H1 (cell line): ENCODE data around the gene TUBGCP2. TPM values are rescaled to one million over a fixed set of nuclear protein-coding genes. Genes with fewer than 3 reads are reported as not detected.
"Not testable (repeated sequence)": the region's sequence is repeated elsewhere in the genome, so short reads cannot be mapped to it uniquely, and the experiment has no call there.

Experiments
- CTCF ChIA-PET: fragments of 300-600 bp; sonication (Branson Sonifier 250); formaldehyde crosslinking; loops from one replicate; lab custom pipeline; 2021; ENCODE audit not compliant: partially characterized antibody; lab: Charles Lee
- POLR2A ChIA-PET: fragments of 300-600 bp; sonication (Branson Sonifier 250); formaldehyde crosslinking; loops from one replicate; lab custom pipeline; 2021; ENCODE audit warnings: inconsistent platforms; ENCODE audit not compliant: partially characterized antibody; lab: Charles Lee
- DNase-seq, 2 experiments: peaks; one replicate each; pipeline versions ENCODE4 v3.0.0 to v3.0.0-alpha.2; 2010 to 2022; ENCODE audit warnings: low spot score in 2 of 2, low read depth in 1 of 2, mixed read lengths in 1 of 2
- FAIRE-seq: peaks from 2 replicates; lab custom pipeline; 2011; peaks lifted over from hg19 to GRCh38; lab: Jason Lieb, UNC
- H2AFZ ChIP-seq: 2 replicates; pipeline ENCODE4 v1.8.1; 2012; ENCODE audit warnings: low read length, inconsistent platforms
- H2AK5ac ChIP-seq: 2 replicates; pipeline ENCODE4 v1.6.1; 2013; ENCODE audit warnings: low read depth, low read length
- H2BK120ac ChIP-seq: replicated peaks from 2 replicates; pipeline ENCODE3; 2013; ENCODE audit warnings: low read depth, low read length, inconsistent platforms
- H2BK12ac ChIP-seq: 2 replicates; pipeline ENCODE4 v1.6.1; 2013; ENCODE audit warnings: low read depth, low read length
- H2BK15ac ChIP-seq: 2 replicates; pipeline ENCODE4 v1.6.1; 2013; ENCODE audit warnings: low read length
- H2BK20ac ChIP-seq: 2 replicates; pipeline ENCODE4 v1.6.1; 2013; ENCODE audit warnings: low read length
- H2BK5ac ChIP-seq: 2 replicates; pipeline ENCODE4 v1.6.1; 2013; ENCODE audit warnings: low read depth, low read length
- H3K14ac ChIP-seq: 2 replicates; pipeline ENCODE4 v1.6.1; 2013; ENCODE audit warnings: inconsistent platforms; ENCODE audit not compliant: insufficient read length
- H3K18ac ChIP-seq: 2 replicates; pipeline ENCODE4 v1.6.1; 2013; ENCODE audit warnings: low read length; ENCODE audit errors: extremely low read depth
- H3K23ac ChIP-seq: 2 replicates; pipeline ENCODE4 v1.6.1; 2013; ENCODE audit warnings: inconsistent platforms; ENCODE audit not compliant: insufficient read length
- H3K23me2 ChIP-seq: 2 replicates; pipeline ENCODE4 v1.6.1; 2013; ENCODE audit warnings: low read depth, low read length
- H3K27ac ChIP-seq: 2 replicates; pipeline ENCODE4 v1.6.1; 2011; ENCODE audit warnings: low read depth, low read length, inconsistent platforms
- H3K27me3 ChIP-seq, 4 experiments: replicated peaks in 1 of 4; 1 replicate in 1 of 4; 2 replicates in 3 of 4; pipeline versions ENCODE4 v1.6.1 to v1.8.1; 2011 to 2013; ENCODE audit warnings: low read length in 3 of 4, mild to moderate bottlenecking in 3 of 4, inconsistent platforms in 2 of 4, mixed read lengths in 2 of 4, moderate library complexity in 1 of 4; ENCODE audit not compliant: control insufficient read depth in 3 of 4, insufficient read depth in 3 of 4; ENCODE audit errors: extremely low read depth in 1 of 4
- H3K36me3 ChIP-seq, 4 experiments: 2 replicates each; pipeline versions ENCODE4 v1.6.1 to v1.8.1; 2011 to 2013; ENCODE audit warnings: mild to moderate bottlenecking in 4 of 4, low read length in 3 of 4, moderate library complexity in 2 of 4, control low read depth in 1 of 4, inconsistent platforms in 1 of 4; ENCODE audit not compliant: insufficient read depth in 4 of 4, control insufficient read depth in 2 of 4
- H3K4ac ChIP-seq: replicated peaks from 2 replicates; pipeline ENCODE3; 2013; ENCODE audit warnings: low read length, low read depth, mixed read lengths, inconsistent platforms; ENCODE audit not compliant: insufficient read length
- H3K4me1 ChIP-seq, 4 experiments: replicated peaks in 1 of 4; 1 replicate in 1 of 4; 2 replicates in 3 of 4; pipeline versions ENCODE4 v1.6.1 to v1.8.1; 2011 to 2013; ENCODE audit warnings: low read length in 3 of 4, inconsistent platforms in 2 of 4, mixed read lengths in 1 of 4; ENCODE audit not compliant: insufficient read depth in 4 of 4, control insufficient read depth in 3 of 4
- H3K4me2 ChIP-seq, 2 experiments: 2 replicates each; pipeline versions ENCODE4 v1.6.1 to v1.8.1; 2011 to 2013; ENCODE audit warnings: low read depth in 2 of 2, low read length in 2 of 2, control low read depth in 1 of 2, inconsistent platforms in 1 of 2, mild to moderate bottlenecking in 1 of 2; ENCODE audit not compliant: insufficient read depth in 1 of 2
- H3K4me3 ChIP-seq, 4 experiments: fragments of 200-600, 300-600 bp in 1 of 4; sonication (generic), shearing (Covaris generic), sonication (Bioruptor Twin) in 1 of 4; 2 replicates each; pipeline versions ENCODE4 v1.5.1 to v1.8.1; 2011 to 2016; ENCODE audit warnings: low read length in 4 of 4, low read depth in 3 of 4, control low read depth in 2 of 4, inconsistent platforms in 2 of 4, mild to moderate bottlenecking in 2 of 4, mixed read lengths in 1 of 4, moderate library complexity in 1 of 4; ENCODE audit not compliant: insufficient read depth in 2 of 4; ENCODE audit errors: extremely low read depth in 1 of 4
- H3K56ac ChIP-seq: replicated peaks from 2 replicates; pipeline ENCODE3; 2013; ENCODE audit warnings: low read depth, mild to moderate bottlenecking, mixed read lengths, low read length, inconsistent platforms; ENCODE audit not compliant: insufficient read length
- H3K79me1 ChIP-seq: 2 replicates; pipeline ENCODE4 v1.6.1; 2013; ENCODE audit warnings: low read depth, low read length, control low read depth
- H3K79me2 ChIP-seq, 2 experiments: 2 replicates each; pipeline versions ENCODE4 v1.6.1 to v1.8.1; 2012 to 2013; ENCODE audit warnings: low read length in 2 of 2, mild to moderate bottlenecking in 2 of 2, inconsistent platforms in 1 of 2; ENCODE audit not compliant: insufficient read depth in 2 of 2, control insufficient read depth in 1 of 2
- H3K9ac ChIP-seq, 4 experiments: replicated peaks in 1 of 4; 1 replicate in 1 of 4; 2 replicates in 3 of 4; pipeline versions ENCODE4 v1.6.1 to v1.8.1; 2011 to 2013; ENCODE audit warnings: low read depth in 3 of 4, low read length in 3 of 4, control low read depth in 2 of 4, mild to moderate bottlenecking in 2 of 4, moderate library complexity in 2 of 4, inconsistent platforms in 1 of 4; ENCODE audit errors: extremely low read depth in 1 of 4
- H3K9me3 ChIP-seq, 2 experiments: 2 replicates each; pipeline versions ENCODE4 v1.6.1 to v1.8.1; 2012 to 2013; ENCODE audit warnings: mild to moderate bottlenecking in 2 of 2, moderate library complexity in 2 of 2, control low read depth in 1 of 2, inconsistent platforms in 1 of 2, low read depth in 1 of 2, low read length in 1 of 2, mixed read lengths in 1 of 2; ENCODE audit not compliant: insufficient read depth in 2 of 2
- H4K20me1 ChIP-seq, 2 experiments: replicated peaks in 1 of 2; 2 replicates each; pipeline versions ENCODE3 to v1.8.1; 2011 to 2013; ENCODE audit warnings: inconsistent platforms in 2 of 2, low read length in 2 of 2, mild to moderate bottlenecking in 1 of 2; ENCODE audit not compliant: insufficient read depth in 2 of 2, control insufficient read depth in 1 of 2
- H4K5ac ChIP-seq: 2 replicates; pipeline ENCODE4 v1.6.1; 2013; ENCODE audit warnings: low read length, low read depth, mixed read lengths, inconsistent platforms; ENCODE audit not compliant: insufficient read length
- H4K8ac ChIP-seq: 2 replicates; pipeline ENCODE4 v1.8.0; 2013; ENCODE audit warnings: mild to moderate bottlenecking, moderate library complexity, low read length, inconsistent platforms; ENCODE audit not compliant: insufficient read depth; ENCODE audit errors: extremely low read depth
- H4K91ac ChIP-seq: replicated peaks from 2 replicates; pipeline ENCODE3; 2013; ENCODE audit warnings: low read length, mixed read lengths, inconsistent platforms; ENCODE audit not compliant: insufficient read length
- WGBS, 2 experiments: shearing (Covaris generic) in 1 of 2; methylation state at CpG; one replicate each; pipeline versions ENCODE4 v1.1.6 to v1.1.7; 2013 to 2015; ENCODE audit warnings: low lambda C conversion rate in 2 of 2, mixed read lengths in 2 of 2, inconsistent platforms in 1 of 2, low coverage in 1 of 2, missing lambda C conversion rate in 1 of 2; ENCODE audit not compliant: insufficient replicate concordance in 2 of 2, insufficient coverage in 1 of 2, insufficient read length in 1 of 2; ENCODE audit errors: extremely low coverage in 1 of 2, missing lambda C conversion rate in 1 of 2; 5-methylcytosine and 5-hydroxymethylcytosine counted together
- polyA plus RNA-seq, 7 experiments: library from polyadenylated mRNA; depleted of rRNA in 3 of 7; stranded (reverse) in 5 of 7; unstranded in 2 of 7; fragments of >200 nt in 5 of 7; fragments of 200-250 nt in 2 of 7; gene quantifications; 1 replicate in 5 of 7; 2 replicates in 1 of 7; 4 replicates in 1 of 7; pipeline versions ENCODE4 v1.2.1 to v1.2.3, GENCODE V29; 2011 to 2013; ENCODE audit warnings: missing spikeins in 2 of 7, mixed read lengths in 2 of 7
- total RNA-seq: library from RNA; stranded (reverse); fragmentation: NEBNext Ultra II Directional; extraction: Animal tissue kit (Norgen Biotek cat#: 25700); gene quantifications from 2 replicates; pipeline ENCODE4 v1.2.1, GENCODE V29; 2021

Gene TUBGCP2
- total and polyA plus RNA-seq, 2 of the 8 experiments (the other 6 are each of a cell fraction or from before 2014, with no cell fraction given), result 34.9 to 51.9 TPM

DNA sequence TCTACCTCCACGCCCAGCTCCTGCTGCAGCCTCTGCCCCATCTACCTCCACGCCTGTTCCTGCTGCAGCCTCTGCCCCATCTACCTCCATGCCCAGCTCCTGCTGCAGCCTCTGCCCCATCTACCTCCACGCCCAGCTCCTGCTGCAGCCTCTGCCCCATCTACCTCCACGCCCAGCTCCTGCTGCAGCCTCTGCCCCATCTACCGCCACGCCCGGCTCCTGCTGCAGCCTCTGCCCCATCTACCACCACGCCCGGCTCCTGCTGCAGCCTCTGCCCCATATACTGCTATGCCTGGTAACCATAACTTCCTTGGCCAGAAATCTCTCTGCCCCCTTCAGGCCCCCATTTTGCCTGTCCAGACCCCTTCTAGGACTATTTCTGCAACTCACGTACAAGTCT lies 43.6 kb downstream of the TUBGCP2 start:
- POLR2A ChIA-PET, result interaction anchor here (0.7 to 2.3 kb wide), 4 partner anchors 8 to 164 kb away, joined by 3 to 6 read pairs (median 3); no protein-coding TSS in a partner anchor

More for the DNA sequence above, 43.6 kb downstream of the TUBGCP2 start:
- H3K56ac ChIP-seq, H3K4ac ChIP-seq, H3K14ac ChIP-seq, H3K23ac ChIP-seq, H3K4me3 ChIP-seq, H2BK5ac ChIP-seq, H4K5ac ChIP-seq, H2BK15ac ChIP-seq, H2BK20ac ChIP-seq, H3K18ac ChIP-seq, H2BK120ac ChIP-seq, H3K4me2 ChIP-seq, H3K9me3 ChIP-seq, H3K9ac ChIP-seq, H3K27ac ChIP-seq, H2BK12ac ChIP-seq, H2AK5ac ChIP-seq, DNase-seq, H3K79me2 ChIP-seq, H4K20me1 ChIP-seq, FAIRE-seq, H4K91ac ChIP-seq, H4K8ac ChIP-seq, H3K23me2 ChIP-seq, H2AFZ ChIP-seq, H3K36me3 ChIP-seq, H3K79me1 ChIP-seq: not testable (repeated sequence)
- H3K27me3 ChIP-seq, result peaks cover 0 to 15% (median 8%) of the 10 kb centered on the region in 4 experiments; a peak in 6 of 7 replicates
- CTCF ChIA-PET, result interaction anchor here (1.9 kb wide), 1 partner anchor 122 kb away, joined by 5 read pairs; no protein-coding TSS in a partner anchor
- WGBS, 2 experiments, result 81% methylated on average over 9 of the region's 10 CpGs; no CpG with 5 or more reads in 1 of the 2 experiments
- peaks cover 0 to 11% (median 5%) of the 10 kb centered on the region in 4 experiments; a peak in 4 of 7 replicates for H3K4me1 ChIP-seq
